ENCODE data around the gene UGT1A10. TPM values are rescaled to one million over a fixed set of nuclear protein-coding genes. Genes with fewer than 3 reads are reported as not detected.

The UGT1A10 gene
- total RNA-seq, 1 donor = not detected

GRCh38 chr2:233803292-233803911 lies 167.2 kb downstream of the UGT1A10 start:
- Histone ChIP-seq H2AFZ (ENCODE audit: low read length) (no peak overlapping the region), H3K4me1 (ENCODE audit: insufficient read depth, low read length) (no peaks in the 10 kb centered on the region), H3K79me2 (ENCODE audit: insufficient read depth, low read length) (no peaks in the 10 kb centered on the region), H4K20me1 (ENCODE audit: insufficient read depth, low read length) (no peaks in the 10 kb centered on the region), H3K4me2 (ENCODE audit: insufficient read depth, low read length) (no peak overlapping the region), H3K27ac (ENCODE audit: low read depth, low read length) (no peak overlapping the region), H3K9me3 (ENCODE audit: low read depth, low read length) (no peaks in the 10 kb centered on the region), H3K4me3 (ENCODE audit: insufficient read depth, low read length) (no peak overlapping the region), H3K27me3 (ENCODE audit: insufficient read depth, low read length) (peaks cover 24% of the 10 kb centered on the region), H3K36me3 (ENCODE audit: insufficient read depth, low read length) (no peaks in the 10 kb centered on the region)
- DNase-seq (ENCODE audit: insufficient read length, low spot score, missing footprints) = no peak
- no peak for TF ChIP-seq CTCF (IDR thresholded peaks at IDR 0.05; ENCODE audit: extremely low read depth, low read depth, low read length)

GRCh38 chr2:233803994-233804393 lies 167.7 kb downstream of the UGT1A10 start:
- no peaks in the 10 kb centered on the region for H3K9me3 ChIP-seq (ENCODE audit: low read depth, low read length)
- H3K36me3 ChIP-seq (ENCODE audit: insufficient read depth, low read length) = no peaks in the 10 kb centered on the region
- peak; percentile 32 for DNase-seq (ENCODE audit: insufficient read length, low spot score, missing footprints)
- H3K4me2 ChIP-seq (ENCODE audit: insufficient read depth, low read length) = no peak overlapping the region
- H4K20me1 ChIP-seq (ENCODE audit: insufficient read depth, low read length) = no peaks in the 10 kb centered on the region
- H2AFZ ChIP-seq (ENCODE audit: low read length) = no peak overlapping the region
- H3K4me1 ChIP-seq (ENCODE audit: insufficient read depth, low read length) = no peaks in the 10 kb centered on the region
- no peak for TF ChIP-seq CTCF (IDR thresholded peaks at IDR 0.05; ENCODE audit: extremely low read depth, low read depth, low read length)
- H3K79me2 ChIP-seq (ENCODE audit: insufficient read depth, low read length) = no peaks in the 10 kb centered on the region
- H3K27ac ChIP-seq (ENCODE audit: low read depth, low read length) = no peak overlapping the region
- H3K27me3 ChIP-seq (ENCODE audit: insufficient read depth, low read length) = peaks cover 30% of the 10 kb centered on the region
- H3K4me3 ChIP-seq (ENCODE audit: insufficient read depth, low read length) = no peak overlapping the region

- Histone ChIP-seq H3K4me1 (ENCODE audit: insufficient read depth, low read length) (no peaks in the 10 kb centered on the region), H4K20me1 (ENCODE audit: insufficient read depth, low read length) (no peaks in the 10 kb centered on the region), H3K4me2 (ENCODE audit: insufficient read depth, low read length) (no peak overlapping the region), H3K79me2 (ENCODE audit: insufficient read depth, low read length) (no peaks in the 10 kb centered on the region), H2AFZ (ENCODE audit: low read length) (no peak overlapping the region), H3K27ac (ENCODE audit: low read depth, low read length) (no peak overlapping the region), H3K36me3 (ENCODE audit: insufficient read depth, low read length) (no peaks in the 10 kb centered on the region), H3K27me3 (ENCODE audit: insufficient read depth, low read length) (peaks cover 41% of the 10 kb centered on the region), H3K4me3 (ENCODE audit: insufficient read depth, low read length) (no peak overlapping the region), H3K9me3 (ENCODE audit: low read depth, low read length) (no peaks in the 10 kb centered on the region)
- peak; percentile 30 for TF ChIP-seq CTCF (IDR thresholded peaks at IDR 0.05; ENCODE audit: extremely low read depth, low read depth, low read length)
- no peak for DNase-seq (ENCODE audit: insufficient read length, low spot score, missing footprints)
These were observed 171.1 kb downstream of the UGT1A10 start for GRCh38 chr2:233807215-233807865.

Data from osteoblast (primary cell).